Endothelial cell of umbilical vein (primary cell): ENCODE measurements around the gene ASRGL1.

Experiments used
- EZH2 ChIP-seq: IDR thresholded peaks from 2 replicates; pipeline ENCODE4 v1.6.1; 2012; ENCODE audit warnings: borderline replicate concordance, low read depth, mild to moderate bottlenecking, moderate library complexity, low read length, inconsistent platforms; ENCODE audit not compliant: severe bottlenecking
- POLR2A ChIP-seq: IDR thresholded peaks from 2 replicates; pipeline ENCODE4 v1.6.1; 2012; ENCODE audit warnings: low read depth, mild to moderate bottlenecking, control low read depth, low read length
- POLR2AphosphoS5 ChIP-seq: IDR thresholded peaks from 2 replicates; pipeline ENCODE4 v1.6.1; 2012; ENCODE audit warnings: low read depth, mild to moderate bottlenecking, control low read depth, low read length, moderate library complexity; ENCODE audit not compliant: insufficient read depth
- TF ChIP-seq, protein P1 (sequence below), 2 donors: IDR thresholded peaks; 1 replicate in 1 of 2; 2 replicates in 1 of 2; pipeline ENCODE4 v1.5.1; 2011; ENCODE audit warnings: low read length in 2 of 2, mild to moderate bottlenecking in 2 of 2, moderate library complexity in 2 of 2, control low read depth in 1 of 2, inconsistent platforms in 1 of 2, low read depth in 1 of 2; ENCODE audit not compliant: insufficient read depth in 1 of 2; ENCODE audit errors: extremely low read depth in 1 of 2

DNA sequence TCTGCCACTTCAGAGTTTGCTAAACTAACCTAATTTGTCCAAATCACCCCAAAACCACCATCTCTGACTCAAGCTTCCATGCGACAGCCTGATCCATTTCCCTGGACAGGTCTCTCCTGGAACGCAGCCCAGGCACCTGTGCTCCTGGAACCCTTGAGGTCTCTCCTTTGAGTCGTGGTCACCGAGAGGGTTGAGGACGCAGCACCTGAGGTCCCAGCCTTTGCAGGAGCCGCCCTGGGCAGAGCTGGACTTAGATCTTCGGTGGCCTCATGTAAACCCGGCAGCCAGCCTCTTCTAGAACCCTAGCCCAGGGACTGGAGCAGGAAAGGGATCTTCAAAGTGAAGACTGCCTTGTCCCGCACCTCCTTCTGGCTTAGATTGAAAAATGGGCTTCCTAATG lies 37.6 kb downstream of the ASRGL1 start:
- TF ChIP-seq, protein P1, sequence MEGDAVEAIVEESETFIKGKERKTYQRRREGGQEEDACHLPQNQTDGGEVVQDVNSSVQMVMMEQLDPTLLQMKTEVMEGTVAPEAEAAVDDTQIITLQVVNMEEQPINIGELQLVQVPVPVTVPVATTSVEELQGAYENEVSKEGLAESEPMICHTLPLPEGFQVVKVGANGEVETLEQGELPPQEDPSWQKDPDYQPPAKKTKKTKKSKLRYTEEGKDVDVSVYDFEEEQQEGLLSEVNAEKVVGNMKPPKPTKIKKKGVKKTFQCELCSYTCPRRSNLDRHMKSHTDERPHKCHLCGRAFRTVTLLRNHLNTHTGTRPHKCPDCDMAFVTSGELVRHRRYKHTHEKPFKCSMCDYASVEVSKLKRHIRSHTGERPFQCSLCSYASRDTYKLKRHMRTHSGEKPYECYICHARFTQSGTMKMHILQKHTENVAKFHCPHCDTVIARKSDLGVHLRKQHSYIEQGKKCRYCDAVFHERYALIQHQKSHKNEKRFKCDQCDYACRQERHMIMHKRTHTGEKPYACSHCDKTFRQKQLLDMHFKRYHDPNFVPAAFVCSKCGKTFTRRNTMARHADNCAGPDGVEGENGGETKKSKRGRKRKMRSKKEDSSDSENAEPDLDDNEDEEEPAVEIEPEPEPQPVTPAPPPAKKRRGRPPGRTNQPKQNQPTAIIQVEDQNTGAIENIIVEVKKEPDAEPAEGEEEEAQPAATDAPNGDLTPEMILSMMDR (IDR thresholded peaks at IDR 0.05; ENCODE audit: extremely low read depth in 1 of 2, insufficient read depth in 1 of 2, low read depth in 1 of 2, low read length in 2 of 2): no peak
- no peak for TF ChIP-seq POLR2A
- TF ChIP-seq EZH2: no peak
- TF ChIP-seq POLR2AphosphoS5: no peak
